Keratinocyte (primary cell): ENCODE data around the gene GABRR1. TPM values are rescaled to one million over a fixed set of nuclear protein-coding genes. Genes with fewer than 3 reads are reported as not detected.

Experiments used
- DNase-seq: peaks from one replicate; pipeline ENCODE4 v3.0.0-alpha.2; 2011; ENCODE audit warnings: low read depth, missing footprints, low spot score
- FAIRE-seq: peaks from 2 replicates; lab custom pipeline; 2011; peaks lifted over from hg19 to GRCh38; lab: Jason Lieb, UNC
- H2AFZ ChIP-seq: 2 replicates; pipeline ENCODE4 v1.6.0; 2012; ENCODE audit warnings: low read length, control low read depth, inconsistent platforms; ENCODE audit not compliant: control insufficient read depth
- H3K27ac ChIP-seq: 2 replicates; pipeline ENCODE4 v1.5.1; 2011; ENCODE audit warnings: low read length; ENCODE audit not compliant: control insufficient read depth, insufficient read depth
- H3K27me3 ChIP-seq: 3 replicates; pipeline ENCODE4 v1.6.0; 2011; ENCODE audit warnings: low read length; ENCODE audit not compliant: control insufficient read depth, insufficient read depth; ENCODE audit errors: extremely low read depth
- H3K36me3 ChIP-seq, 2 experiments: 2 replicates in 1 of 2; 3 replicates in 1 of 2; pipeline ENCODE4 v1.5.1; 2011; ENCODE audit warnings: low read length in 2 of 2, mild to moderate bottlenecking in 1 of 2; ENCODE audit not compliant: control insufficient read depth in 2 of 2, insufficient read depth in 2 of 2; ENCODE audit errors: extremely low read depth in 1 of 2
- H3K4me1 ChIP-seq: 3 replicates; pipeline ENCODE4 v1.5.1; 2011; ENCODE audit warnings: low read length; ENCODE audit not compliant: control insufficient read depth, insufficient read depth; ENCODE audit errors: extremely low read depth
- H3K4me2 ChIP-seq: 3 replicates; pipeline ENCODE4 v1.6.0; 2011; ENCODE audit warnings: low read depth, low read length; ENCODE audit not compliant: control insufficient read depth, insufficient read depth; ENCODE audit errors: extremely low read depth
- H3K4me3 ChIP-seq, 3 experiments: fragments of 200-600 bp in 1 of 3; sonication (generic) in 1 of 3; 2 replicates in 2 of 3; 3 replicates in 1 of 3; pipeline ENCODE4 v1.5.1; 2011 to 2016; ENCODE audit warnings: low read length in 3 of 3, mild to moderate bottlenecking in 3 of 3, control low read depth in 2 of 3, inconsistent platforms in 1 of 3, low read depth in 1 of 3, mixed read lengths in 1 of 3, mixed run types in 1 of 3, moderate library complexity in 1 of 3; ENCODE audit not compliant: control insufficient read depth in 2 of 3, insufficient read depth in 2 of 3; ENCODE audit errors: extremely low read depth in 1 of 3
- H3K79me2 ChIP-seq: 2 replicates; pipeline ENCODE4 v1.6.0; 2012; ENCODE audit warnings: low read length; ENCODE audit not compliant: control insufficient read depth, insufficient read depth
- H3K9ac ChIP-seq: 3 replicates; pipeline ENCODE4 v1.6.0; 2011; ENCODE audit warnings: low read length; ENCODE audit not compliant: control insufficient read depth, insufficient read depth; ENCODE audit errors: extremely low read depth
- H3K9me1 ChIP-seq: 3 replicates; pipeline ENCODE4 v1.6.0; 2011; ENCODE audit warnings: low read length; ENCODE audit not compliant: control insufficient read depth, insufficient read depth; ENCODE audit errors: extremely low read depth
- H3K9me3 ChIP-seq: 2 replicates; pipeline ENCODE4 v1.5.1; 2012; ENCODE audit warnings: low read depth, low read length; ENCODE audit not compliant: control insufficient read depth
- H4K20me1 ChIP-seq: 3 replicates; pipeline ENCODE4 v1.6.0; 2011; ENCODE audit warnings: low read length; ENCODE audit not compliant: control insufficient read depth, insufficient read depth; ENCODE audit errors: extremely low read depth
- EZH2 ChIP-seq: IDR thresholded peaks from one replicate; pipeline ENCODE4 v1.6.1; 2012; ENCODE audit warnings: inconsistent platforms, mild to moderate bottlenecking, low read length, moderate library complexity
- dilution Hi-C: fragments of 300-500 bp; cut with MboI; formaldehyde crosslinking; loops from one replicate; pipeline ENCODE4 v1.7.0; 2020; ENCODE audit warnings: low sequenced_read_pairs; ENCODE audit not compliant: extremely low pct_ligation_motif_present
- polyA plus RNA-seq, 5 experiments: library from polyadenylated mRNA; depleted of rRNA in 3 of 5; stranded (reverse) in 3 of 5; stranded (forward) in 1 of 5; unstranded in 1 of 5; fragments of >200 nt; gene quantifications; 1 replicate in 1 of 5; 2 replicates in 3 of 5; 3 replicates in 1 of 5; pipeline versions ENCODE4 v1.2.1 to v1.2.3, GENCODE V29; 2011 to 2012; ENCODE audit warnings: missing spikeins in 2 of 5, low read depth in 1 of 5, low replicate concordance in 1 of 5
- TF ChIP-seq, protein P1 (sequence below), 3 experiments: IDR thresholded peaks in 1 of 3; conservative IDR thresholded peaks in 1 of 3; optimal IDR thresholded peaks in 1 of 3; 2 replicates in 2 of 3; 3 replicates in 1 of 3; pipeline versions ENCODE3 to v1.5.1; 2011; ENCODE audit warnings: low read length in 3 of 3, mild to moderate bottlenecking in 3 of 3, moderate library complexity in 2 of 3, control low read depth in 1 of 3, inconsistent platforms in 1 of 3; ENCODE audit not compliant: insufficient read depth in 2 of 3; ENCODE audit errors: extremely low read depth in 1 of 3

GABRR1 gene
- polyA plus RNA-seq, 1 donor (not counting 4 experiments of a cell fraction or from before 2014, with no cell fraction given), result 0.04 TPM

GRCh38 chr6:89254569-89254968 is 37.4 kb upstream of the GABRR1 start:
- no peaks in the 10 kb centered on the region for H3K9me1 ChIP-seq
- H3K27me3 ChIP-seq, result peaks cover 2% of the 10 kb centered on the region
- no peaks in the 10 kb centered on the region for H3K36me3 ChIP-seq
- DNase-seq (no peak), FAIRE-seq (no peak)
- dilution Hi-C loops, result no loop called here
- H3K4me2 ChIP-seq, result no peak overlapping the region
- no peaks in the 10 kb centered on the region for H4K20me1 ChIP-seq
- no peaks in the 10 kb centered on the region for H3K79me2 ChIP-seq
- no peak for TF ChIP-seq EZH2
- TF ChIP-seq, protein P1, sequence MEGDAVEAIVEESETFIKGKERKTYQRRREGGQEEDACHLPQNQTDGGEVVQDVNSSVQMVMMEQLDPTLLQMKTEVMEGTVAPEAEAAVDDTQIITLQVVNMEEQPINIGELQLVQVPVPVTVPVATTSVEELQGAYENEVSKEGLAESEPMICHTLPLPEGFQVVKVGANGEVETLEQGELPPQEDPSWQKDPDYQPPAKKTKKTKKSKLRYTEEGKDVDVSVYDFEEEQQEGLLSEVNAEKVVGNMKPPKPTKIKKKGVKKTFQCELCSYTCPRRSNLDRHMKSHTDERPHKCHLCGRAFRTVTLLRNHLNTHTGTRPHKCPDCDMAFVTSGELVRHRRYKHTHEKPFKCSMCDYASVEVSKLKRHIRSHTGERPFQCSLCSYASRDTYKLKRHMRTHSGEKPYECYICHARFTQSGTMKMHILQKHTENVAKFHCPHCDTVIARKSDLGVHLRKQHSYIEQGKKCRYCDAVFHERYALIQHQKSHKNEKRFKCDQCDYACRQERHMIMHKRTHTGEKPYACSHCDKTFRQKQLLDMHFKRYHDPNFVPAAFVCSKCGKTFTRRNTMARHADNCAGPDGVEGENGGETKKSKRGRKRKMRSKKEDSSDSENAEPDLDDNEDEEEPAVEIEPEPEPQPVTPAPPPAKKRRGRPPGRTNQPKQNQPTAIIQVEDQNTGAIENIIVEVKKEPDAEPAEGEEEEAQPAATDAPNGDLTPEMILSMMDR (optimal IDR thresholded peaks at IDR 0.05 in 1 of 3, IDR thresholded peaks at IDR 0.05 in 1 of 3, conservative IDR thresholded peaks at IDR 0.05 in 1 of 3; ENCODE audit: extremely low read depth in 1 of 3, insufficient read depth in 2 of 3, low read length in 3 of 3), result no peak
- no peaks in the 10 kb centered on the region for H3K4me1 ChIP-seq
- no peak overlapping the region for H3K9ac ChIP-seq
- no peak overlapping the region for H3K4me3 ChIP-seq
- H3K27ac ChIP-seq, result no peak overlapping the region
- no peak overlapping the region for H2AFZ ChIP-seq
- H3K9me3 ChIP-seq, result no peaks in the 10 kb centered on the region

- Histone ChIP-seq H2AFZ (no peak overlapping the region), H3K9me1 (no peaks in the 10 kb centered on the region), H3K9ac (no peak overlapping the region), H3K36me3 (no peaks in the 10 kb centered on the region), H3K27me3 (no peaks in the 10 kb centered on the region), H3K4me3 (no peak overlapping the region), H4K20me1 (no peaks in the 10 kb centered on the region), H3K4me2 (no peak overlapping the region), H3K79me2 (no peaks in the 10 kb centered on the region), H3K9me3 (no peaks in the 10 kb centered on the region), H3K4me1 (no peaks in the 10 kb centered on the region), H3K27ac (no peak overlapping the region)
- FAIRE-seq (no peak), DNase-seq (no peak)
- dilution Hi-C loops, result no loop called here
- no peak for TF ChIP-seq EZH2
- TF ChIP-seq, protein P1 (optimal IDR thresholded peaks at IDR 0.05 in 1 of 3, IDR thresholded peaks at IDR 0.05 in 1 of 3, conservative IDR thresholded peaks at IDR 0.05 in 1 of 3; ENCODE audit: extremely low read depth in 1 of 3, insufficient read depth in 2 of 3, low read length in 3 of 3), result no peak
Measured at GRCh38 chr6:89252907-89253306, 35.7 kb upstream of the GABRR1 start.
